ENCODE measurements around the gene RBBP7. TPM values are rescaled to one million over a fixed set of nuclear protein-coding genes. Genes with fewer than 3 reads are reported as not detected.

The RBBP7 gene
- total RNA-seq: 71.8 and 83.3 TPM in 2 replicates

DNA sequence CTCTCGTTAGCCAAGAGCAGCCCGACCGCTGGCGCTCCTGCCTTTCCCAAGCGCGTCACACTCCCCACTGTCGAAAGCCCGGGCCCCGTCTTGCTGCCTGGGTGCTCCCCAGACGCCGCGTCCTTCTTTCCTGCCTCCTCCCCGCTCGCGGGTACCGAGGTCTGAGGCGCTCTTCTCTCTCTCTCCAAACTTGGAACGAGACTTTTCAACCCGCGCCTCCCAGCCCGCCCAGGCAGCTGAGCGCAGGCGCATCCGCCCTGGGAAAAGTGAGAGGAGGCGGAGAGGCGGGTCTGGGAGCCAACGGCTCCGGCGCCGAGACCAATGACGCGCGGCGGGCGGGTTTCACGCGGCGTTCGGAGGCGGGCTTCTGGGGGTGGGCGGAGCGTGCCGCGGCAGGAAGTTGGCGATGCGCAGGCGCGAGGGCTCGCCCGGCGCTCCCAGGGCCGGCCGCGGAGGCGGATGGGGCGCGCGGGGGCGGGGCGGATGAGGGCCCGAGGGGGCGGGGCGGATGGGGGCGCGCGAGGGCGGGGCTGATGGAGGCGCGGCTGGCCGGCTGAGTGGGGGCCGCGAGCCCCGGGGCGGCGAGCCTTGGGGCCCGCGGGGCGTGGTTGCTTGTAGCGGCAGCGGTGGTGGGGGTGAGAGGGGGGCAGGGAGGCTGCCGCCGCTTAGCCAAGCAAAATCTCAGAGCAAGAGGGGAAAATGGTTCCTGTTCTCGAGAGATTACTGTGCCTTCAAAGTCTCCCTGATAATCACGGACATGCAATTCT is at the start of gene RBBP7:
TSS of gene RBBP7 (minus strand) at position 268 of the 767 bp plus-strand sequence. CDS start 309 bp downstream, outside the sequence.

Other genes with a start within 250 kb of the RBBP7 start
- not detected in 2 replicates for gene S100G, start 220.2 kb downstream of the RBBP7 start, total RNA-seq
- 5.3 and 7.3 TPM in 2 replicates for gene CTPS2, start 157.7 kb downstream of the RBBP7 start, total RNA-seq
- 15.3 and 20.9 TPM in 2 replicates for gene SYAP1, start 150.8 kb downstream of the RBBP7 start, total RNA-seq
- 5.0 TPM in 2 replicates for gene TXLNG, start 83.9 kb downstream of the RBBP7 start, total RNA-seq
- gene REPS2, start 76.3 kb upstream of the RBBP7 start, total RNA-seq: 0.94 and 1.9 TPM in 2 replicates

Measured in pericardium fibroblast (primary cell).